Embryonic facial prominence (tissue), 1 donor: ENCODE results near the gene RINT1.
A peak's percentile ranks its signal among the peaks of the same experiment; 100 is the strongest.
"Not testable (repeated sequence)": the region's sequence is repeated elsewhere in the genome, so short reads cannot be mapped to it uniquely, and the experiment has no call there.

Experiments
- DNase-seq: peaks from one replicate; pipeline ENCODE4 v3.0.0-alpha.2; 2016; ENCODE audit errors: extremely low spot score

Gene RINT1

GRCh38 chr7:105531792-105532671 is at the start of gene RINT1:
Gene RINT1 (plus strand): TSS chr7:105532201. CDS start chr7:105532316, 115 bp downstream.
- peak; percentile 86 for DNase-seq

- DNase-seq = no peak
Measured at GRCh38 chr7:105487579-105488571, 44.1 kb upstream of the RINT1 start.

- no peak for DNase-seq
Measured at GRCh38 chr7:105489409-105489808, 42.6 kb upstream of the RINT1 start.

GRCh38 chr7:105493196-105493922 is 38.6 kb upstream of the RINT1 start:
- no peak for DNase-seq

GRCh38 chr7:105493923-105494315 is 38.1 kb upstream of the RINT1 start:
- DNase-seq = peak; percentile 66

- no peak for DNase-seq
Measured at GRCh38 chr7:105496521-105496920, 35.5 kb upstream of the RINT1 start.

- no peak for DNase-seq
Measured at GRCh38 chr7:105497016-105497415, 35.0 kb upstream of the RINT1 start.

- DNase-seq = no peak
Measured at GRCh38 chr7:105502173-105502572, 29.8 kb upstream of the RINT1 start.

- DNase-seq = no peak
Measured at GRCh38 chr7:105512415-105512814, 19.6 kb upstream of the RINT1 start.

- DNase-seq = no peak
Measured at GRCh38 chr7:105512926-105513526, 19.0 kb upstream of the RINT1 start.

GRCh38 chr7:105515610-105516009 is 16.4 kb upstream of the RINT1 start:
- not testable (repeated sequence) for DNase-seq

GRCh38 chr7:105519353-105519752 is 12.6 kb upstream of the RINT1 start:
- no peak for DNase-seq

- not testable (repeated sequence) for DNase-seq
Measured at GRCh38 chr7:105520620-105521019, 11.4 kb upstream of the RINT1 start.

- DNase-seq = no peak
Measured at GRCh38 chr7:105521027-105521716, 10.8 kb upstream of the RINT1 start.

- DNase-seq = peak; percentile 57
Measured at GRCh38 chr7:105521717-105522463, 10.1 kb upstream of the RINT1 start, which contains the start of gene PUS7. Gene PUS7 (minus strand): TSS chr7:105522271. CDS start chr7:105508512, 13,759 bp downstream.

GRCh38 chr7:105524423-105524822 is 7.6 kb upstream of the RINT1 start:
- not testable (repeated sequence) for DNase-seq

GRCh38 chr7:105524840-105525239 is 7.2 kb upstream of the RINT1 start:
- DNase-seq = no peak

GRCh38 chr7:105527737-105528136 is 4.3 kb upstream of the RINT1 start:
- DNase-seq = not testable (repeated sequence)

- DNase-seq = no peak
Measured at GRCh38 chr7:105530126-105530525, 1.9 kb upstream of the RINT1 start.

- DNase-seq = no peak
Measured at GRCh38 chr7:105530546-105530945, 1.5 kb upstream of the RINT1 start.
